AG09319 (cell line): ENCODE results near the gene PIN4.
"Not testable (repeated sequence)": the region's sequence is repeated elsewhere in the genome, so short reads cannot be mapped to it uniquely, and the experiment has no call there.

Experiments
- DNase-seq: peaks from one replicate; pipeline ENCODE4 v3.0.0-alpha.2; 2010; ENCODE audit warnings: low read depth; ENCODE audit errors: extremely low read depth
- TF ChIP-seq, protein P1 (sequence below): IDR thresholded peaks from 2 replicates; pipeline ENCODE4 v1.5.1; 2011; ENCODE audit warnings: low read depth, mild to moderate bottlenecking, inconsistent platforms, low read length, moderate library complexity

The PIN4 gene

DNA sequence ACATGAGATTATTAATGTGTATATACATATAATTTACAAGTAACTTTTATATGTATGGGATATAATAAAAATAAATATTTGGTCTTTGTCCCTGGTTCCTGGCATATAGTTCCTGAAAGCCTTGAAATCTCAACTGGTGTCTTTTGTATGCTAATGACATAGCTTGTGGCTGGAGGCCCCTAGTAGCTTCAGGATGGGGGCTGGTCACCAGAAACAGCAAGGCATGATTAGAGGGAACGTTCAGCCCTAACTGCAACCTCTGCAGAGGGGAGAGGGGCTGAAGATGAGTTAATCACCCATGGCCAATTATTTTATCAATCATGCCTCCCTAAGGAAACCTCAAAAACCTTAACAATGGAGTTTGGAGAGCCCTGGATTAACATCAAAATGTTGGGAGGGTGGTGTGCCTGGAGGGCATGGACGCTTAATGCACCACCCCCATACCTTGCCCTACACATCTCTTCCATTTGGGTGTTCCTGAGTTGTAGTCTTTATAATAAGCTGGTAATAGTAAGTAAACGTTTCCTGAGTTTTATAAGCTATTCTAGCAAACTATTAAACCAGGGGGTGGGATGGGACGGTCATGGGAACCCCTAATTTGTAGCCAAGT, 21.3 kb downstream of the PIN4 start:
- DNase-seq = no peak
- TF ChIP-seq, protein P1, sequence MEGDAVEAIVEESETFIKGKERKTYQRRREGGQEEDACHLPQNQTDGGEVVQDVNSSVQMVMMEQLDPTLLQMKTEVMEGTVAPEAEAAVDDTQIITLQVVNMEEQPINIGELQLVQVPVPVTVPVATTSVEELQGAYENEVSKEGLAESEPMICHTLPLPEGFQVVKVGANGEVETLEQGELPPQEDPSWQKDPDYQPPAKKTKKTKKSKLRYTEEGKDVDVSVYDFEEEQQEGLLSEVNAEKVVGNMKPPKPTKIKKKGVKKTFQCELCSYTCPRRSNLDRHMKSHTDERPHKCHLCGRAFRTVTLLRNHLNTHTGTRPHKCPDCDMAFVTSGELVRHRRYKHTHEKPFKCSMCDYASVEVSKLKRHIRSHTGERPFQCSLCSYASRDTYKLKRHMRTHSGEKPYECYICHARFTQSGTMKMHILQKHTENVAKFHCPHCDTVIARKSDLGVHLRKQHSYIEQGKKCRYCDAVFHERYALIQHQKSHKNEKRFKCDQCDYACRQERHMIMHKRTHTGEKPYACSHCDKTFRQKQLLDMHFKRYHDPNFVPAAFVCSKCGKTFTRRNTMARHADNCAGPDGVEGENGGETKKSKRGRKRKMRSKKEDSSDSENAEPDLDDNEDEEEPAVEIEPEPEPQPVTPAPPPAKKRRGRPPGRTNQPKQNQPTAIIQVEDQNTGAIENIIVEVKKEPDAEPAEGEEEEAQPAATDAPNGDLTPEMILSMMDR = no peak

DNA sequence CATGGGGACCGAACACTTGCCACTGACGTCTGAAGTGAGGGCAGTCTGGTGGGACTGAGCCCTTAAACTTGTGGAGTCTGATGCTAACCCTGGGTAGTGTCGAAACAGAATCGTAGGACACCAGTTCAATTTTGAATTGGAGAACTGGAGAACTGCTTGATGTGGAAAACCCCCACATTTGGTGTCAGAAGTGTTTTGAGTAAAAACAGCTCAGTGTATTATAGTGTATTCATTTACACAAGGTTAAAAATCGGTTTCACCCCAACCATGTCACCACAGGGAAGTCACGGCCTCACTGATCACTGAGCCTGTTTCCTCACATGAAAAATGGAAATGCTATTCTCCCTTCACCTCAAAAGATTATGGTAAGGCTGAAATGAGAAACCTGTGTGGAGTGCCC, 21.9 kb downstream of the PIN4 start:
- TF ChIP-seq, protein P1 = no peak
- DNase-seq = no peak

DNA sequence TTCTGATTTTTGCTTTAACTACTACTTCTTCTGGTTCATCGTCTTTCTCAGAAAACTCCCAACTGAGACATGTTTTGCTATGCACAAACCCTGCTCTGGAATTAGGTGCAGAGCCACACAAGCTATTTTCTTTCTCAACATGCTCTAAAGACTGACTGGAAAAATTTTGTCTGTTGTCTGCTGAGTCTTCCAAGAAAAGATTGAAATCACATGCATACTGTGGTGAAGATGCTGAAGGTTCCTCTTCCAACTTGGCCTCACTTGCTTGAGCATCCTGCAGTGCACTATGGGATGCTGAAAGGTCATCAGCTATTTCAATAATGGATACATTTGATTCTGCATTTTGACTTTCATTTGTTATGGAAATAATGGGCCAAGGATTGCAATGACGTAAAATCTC, 24.1 kb downstream of the PIN4 start:
- TF ChIP-seq, protein P1 = no peak
- DNase-seq = no peak

DNA sequence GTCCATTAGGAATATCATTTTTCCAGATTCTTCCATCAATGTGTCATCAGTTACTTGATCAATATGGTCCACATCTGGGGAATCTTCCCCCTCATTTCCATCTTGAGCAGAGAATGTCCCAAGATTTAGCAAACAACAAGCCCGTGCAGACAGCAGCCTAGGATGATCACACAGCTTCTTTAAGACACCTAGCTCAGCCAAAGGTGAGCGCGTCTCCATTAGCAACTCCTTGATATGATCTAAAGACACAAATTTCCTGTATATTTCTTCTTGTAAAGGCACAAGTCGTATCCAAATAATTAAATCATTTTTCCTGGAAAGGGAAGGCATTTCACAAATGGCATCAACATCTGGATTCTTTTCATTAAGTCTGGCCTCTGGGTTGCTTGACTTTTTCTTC, 25.8 kb downstream of the PIN4 start:
- TF ChIP-seq, protein P1 = no peak
- DNase-seq = no peak

DNA sequence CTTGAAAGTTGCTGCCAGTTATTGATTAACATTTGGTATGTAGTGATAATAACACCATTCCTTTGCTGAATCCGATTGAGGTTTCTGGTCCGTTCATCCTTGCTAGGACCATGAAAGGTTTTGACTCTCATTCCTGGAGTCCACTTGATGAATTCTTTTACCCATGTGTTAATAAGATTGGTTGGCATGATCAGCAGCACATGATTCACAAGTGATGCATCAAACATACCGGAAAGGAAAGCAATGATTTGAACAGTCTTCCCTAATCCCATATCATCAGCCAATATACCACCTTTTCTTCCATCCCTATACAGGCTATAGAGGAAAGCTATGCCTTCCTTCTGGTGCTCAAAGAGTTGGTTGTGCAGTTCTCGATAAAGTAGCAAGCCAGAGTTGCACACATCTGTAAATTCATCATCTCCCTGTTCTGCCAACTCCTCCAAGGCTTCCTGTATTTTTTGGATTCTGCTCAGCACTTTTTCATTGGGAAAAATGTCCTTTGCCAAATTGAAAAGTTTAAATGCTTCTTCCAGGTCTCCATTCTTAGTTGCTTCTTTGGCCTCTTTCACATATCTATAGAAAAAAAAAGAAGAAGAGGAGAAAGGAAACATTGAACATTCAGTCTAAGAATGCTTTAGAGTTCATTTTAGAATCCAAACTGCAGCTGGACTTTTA, 26.7 kb downstream of the PIN4 start:
- TF ChIP-seq, protein P1 = no peak
- no peak for DNase-seq

DNA sequence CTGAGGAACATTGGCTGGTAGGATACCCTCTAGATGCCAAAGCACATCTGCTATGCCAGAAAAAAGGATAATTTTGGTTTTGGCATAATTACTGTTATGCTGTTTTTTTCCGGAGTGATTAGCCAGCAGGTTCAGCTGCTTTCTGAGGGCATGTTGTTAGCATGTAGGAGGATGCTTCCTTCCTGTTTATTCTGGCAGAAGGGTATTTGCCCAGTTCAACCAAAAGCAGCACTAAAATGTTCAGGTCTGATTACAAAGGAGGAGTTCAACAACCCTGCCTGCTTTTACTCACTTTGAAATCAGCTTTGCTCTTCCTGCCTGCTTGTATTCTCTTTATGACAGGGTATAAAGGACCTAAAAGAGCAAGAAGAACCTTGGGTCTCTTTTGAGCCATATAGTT, 35.4 kb downstream of the PIN4 start:
- no peak for DNase-seq
- TF ChIP-seq, protein P1 = no peak

DNA sequence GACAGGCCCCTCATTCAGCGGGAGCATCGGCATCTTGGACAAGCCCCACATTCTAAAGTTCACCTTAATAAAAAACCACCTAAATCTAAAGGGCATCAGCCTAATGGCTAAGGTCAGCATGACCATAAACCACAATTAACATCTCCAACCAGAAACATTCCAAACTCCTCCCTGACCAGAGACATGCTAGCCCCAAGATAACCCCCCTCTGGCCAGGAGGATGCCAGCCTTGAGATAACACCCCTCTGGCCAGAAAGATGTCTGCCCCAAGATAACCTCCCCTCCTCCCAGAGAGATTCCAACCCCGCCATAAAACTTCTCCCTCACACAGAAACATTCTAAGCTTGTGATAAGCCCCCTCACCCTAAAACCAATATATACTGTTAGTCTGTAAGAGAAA, 38.8 kb downstream of the PIN4 start:
- DNase-seq = not testable (repeated sequence)

DNA sequence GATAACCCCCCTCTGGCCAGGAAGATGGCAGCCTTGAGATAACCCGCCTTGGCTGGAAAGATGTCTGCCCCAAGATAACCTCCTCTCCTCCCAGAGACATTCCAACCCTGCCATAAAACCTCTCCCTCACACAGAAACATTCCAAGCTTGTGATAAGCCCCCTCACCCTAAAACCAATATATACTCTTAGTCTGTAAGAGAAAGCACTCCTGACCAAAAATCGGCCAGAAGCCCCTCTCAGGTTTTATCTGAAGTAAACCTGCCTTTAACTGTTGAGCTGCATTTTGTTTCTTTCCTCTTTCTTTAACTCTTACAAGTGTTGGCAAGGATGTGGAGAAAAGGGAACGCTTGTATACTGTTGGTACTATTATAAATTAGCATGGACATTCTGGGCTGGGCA, 48.7 kb downstream of the PIN4 start:
- DNase-seq = no peak
- TF ChIP-seq, protein P1 = no peak
